K562 (cell line): ENCODE measurements around the gene EEA1.

Source experiments
- TF ChIP-seq, protein P1 (sequence below), 3 experiments: IDR thresholded peaks in 2 of 3; conservative IDR thresholded peaks in 1 of 3; 2 replicates each; pipeline ENCODE4 v1.5.1; 2011 to 2012; ENCODE audit warnings: low read length in 3 of 3, mild to moderate bottlenecking in 3 of 3, control low read depth in 2 of 3, improper control_type of control experiment in 1 of 3, inconsistent platforms in 1 of 3, low read depth in 1 of 3, mixed read lengths in 1 of 3, moderate library complexity in 1 of 3; ENCODE audit not compliant: insufficient read depth in 2 of 3
- TF ChIP-seq, protein P2 (sequence below): IDR thresholded peaks from 3 replicates; pipeline ENCODE4 v1.6.1; 2011; ENCODE audit warnings: borderline replicate concordance, mild to moderate bottlenecking; ENCODE audit not compliant: insufficient read length, insufficient read depth

- TF ChIP-seq, protein P1, sequence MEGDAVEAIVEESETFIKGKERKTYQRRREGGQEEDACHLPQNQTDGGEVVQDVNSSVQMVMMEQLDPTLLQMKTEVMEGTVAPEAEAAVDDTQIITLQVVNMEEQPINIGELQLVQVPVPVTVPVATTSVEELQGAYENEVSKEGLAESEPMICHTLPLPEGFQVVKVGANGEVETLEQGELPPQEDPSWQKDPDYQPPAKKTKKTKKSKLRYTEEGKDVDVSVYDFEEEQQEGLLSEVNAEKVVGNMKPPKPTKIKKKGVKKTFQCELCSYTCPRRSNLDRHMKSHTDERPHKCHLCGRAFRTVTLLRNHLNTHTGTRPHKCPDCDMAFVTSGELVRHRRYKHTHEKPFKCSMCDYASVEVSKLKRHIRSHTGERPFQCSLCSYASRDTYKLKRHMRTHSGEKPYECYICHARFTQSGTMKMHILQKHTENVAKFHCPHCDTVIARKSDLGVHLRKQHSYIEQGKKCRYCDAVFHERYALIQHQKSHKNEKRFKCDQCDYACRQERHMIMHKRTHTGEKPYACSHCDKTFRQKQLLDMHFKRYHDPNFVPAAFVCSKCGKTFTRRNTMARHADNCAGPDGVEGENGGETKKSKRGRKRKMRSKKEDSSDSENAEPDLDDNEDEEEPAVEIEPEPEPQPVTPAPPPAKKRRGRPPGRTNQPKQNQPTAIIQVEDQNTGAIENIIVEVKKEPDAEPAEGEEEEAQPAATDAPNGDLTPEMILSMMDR (IDR thresholded peaks at IDR 0.05 in 2 of 3, conservative IDR thresholded peaks at IDR 0.05 in 1 of 3; ENCODE audit: insufficient read depth in 2 of 3, low read depth in 1 of 3, low read length in 3 of 3), result no peak
- TF ChIP-seq, protein P2, sequence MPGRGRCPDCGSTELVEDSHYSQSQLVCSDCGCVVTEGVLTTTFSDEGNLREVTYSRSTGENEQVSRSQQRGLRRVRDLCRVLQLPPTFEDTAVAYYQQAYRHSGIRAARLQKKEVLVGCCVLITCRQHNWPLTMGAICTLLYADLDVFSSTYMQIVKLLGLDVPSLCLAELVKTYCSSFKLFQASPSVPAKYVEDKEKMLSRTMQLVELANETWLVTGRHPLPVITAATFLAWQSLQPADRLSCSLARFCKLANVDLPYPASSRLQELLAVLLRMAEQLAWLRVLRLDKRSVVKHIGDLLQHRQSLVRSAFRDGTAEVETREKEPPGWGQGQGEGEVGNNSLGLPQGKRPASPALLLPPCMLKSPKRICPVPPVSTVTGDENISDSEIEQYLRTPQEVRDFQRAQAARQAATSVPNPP, result no peak
These were observed 39.2 kb upstream of the EEA1 start for GRCh38 chr12:92968176-92968813.
